RKO (cell line): ENCODE measurements around the gene ZCWPW1.
A peak's percentile ranks its signal among the peaks of the same experiment; 100 is the strongest.
"Not testable (repeated sequence)": the region's sequence is repeated elsewhere in the genome, so short reads cannot be mapped to it uniquely, and the experiment has no call there.

ENCODE experiments used
- DNase-seq: peaks from one replicate; pipeline ENCODE4 v3.0.0-alpha.2; 2016; ENCODE audit warnings: low spot score

The ZCWPW1 gene

DNA sequence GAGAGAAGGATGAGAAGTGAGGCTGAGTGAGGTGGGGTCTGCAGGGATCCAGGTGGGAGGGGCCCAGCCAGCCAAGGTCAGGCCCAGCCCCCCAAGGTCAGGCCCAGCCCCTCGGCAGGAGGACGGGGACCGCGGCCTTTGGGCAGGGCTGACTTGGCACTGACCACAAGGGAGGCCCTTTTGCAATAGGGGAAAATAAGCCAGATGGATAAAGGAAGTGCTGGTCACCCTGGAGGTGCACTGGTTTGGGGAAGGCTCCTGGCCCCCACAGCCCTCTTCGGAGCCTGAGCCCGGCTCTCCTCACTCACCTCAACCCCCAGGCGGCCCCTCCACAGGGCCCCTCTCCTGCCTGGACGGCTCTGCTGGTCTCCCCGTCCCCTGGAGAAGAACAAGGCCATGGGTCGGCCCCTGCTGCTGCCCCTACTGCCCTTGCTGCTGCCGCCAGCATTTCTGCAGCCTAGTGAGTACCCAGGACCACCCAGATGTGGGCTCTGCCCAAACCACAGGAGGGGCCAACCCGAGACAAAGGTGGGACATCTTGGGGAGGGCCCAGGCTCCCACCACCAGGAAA, 55.2 kb downstream of the ZCWPW1 start, which contains the start of gene PILRA:
Gene PILRA (plus strand): TSS at position 227 of the 571 bp plus-strand sequence. CDS start 170 bp downstream, at position 397.
- DNase-seq, result no peak

GRCh38 chr7:100372694-100373093, 55.8 kb downstream of the ZCWPW1 start:
- no peak for DNase-seq

DNA sequence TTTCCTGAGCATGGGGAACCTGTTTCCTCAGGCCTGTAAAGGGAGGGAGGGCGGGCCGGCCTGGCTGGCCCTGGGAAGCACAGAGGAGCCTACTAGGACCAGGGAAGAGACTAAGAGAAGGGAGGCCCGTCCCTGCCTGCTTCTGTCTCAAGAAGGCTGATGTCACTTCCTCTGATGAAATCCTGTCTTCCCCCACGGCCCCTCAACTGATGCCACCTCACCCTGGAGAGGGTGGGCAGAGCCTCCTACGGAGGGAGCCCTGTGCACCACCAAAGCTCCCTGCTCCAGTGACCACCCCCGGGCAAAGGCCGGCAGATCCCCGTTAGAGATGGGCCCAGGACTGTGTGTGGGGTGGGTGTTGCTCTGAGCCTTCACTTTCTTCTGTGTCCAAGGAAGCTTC, 56.2 kb downstream of the ZCWPW1 start:
- DNase-seq, result peak; percentile 48

GRCh38 chr7:100371561-100372171, 56.8 kb downstream of the ZCWPW1 start:
- no peak for DNase-seq

GRCh38 chr7:100370746-100371145, 57.8 kb downstream of the ZCWPW1 start:
- DNase-seq, result no peak

- DNase-seq, result no peak
These were observed 58.2 kb downstream of the ZCWPW1 start for GRCh38 chr7:100370303-100370702.

DNA sequence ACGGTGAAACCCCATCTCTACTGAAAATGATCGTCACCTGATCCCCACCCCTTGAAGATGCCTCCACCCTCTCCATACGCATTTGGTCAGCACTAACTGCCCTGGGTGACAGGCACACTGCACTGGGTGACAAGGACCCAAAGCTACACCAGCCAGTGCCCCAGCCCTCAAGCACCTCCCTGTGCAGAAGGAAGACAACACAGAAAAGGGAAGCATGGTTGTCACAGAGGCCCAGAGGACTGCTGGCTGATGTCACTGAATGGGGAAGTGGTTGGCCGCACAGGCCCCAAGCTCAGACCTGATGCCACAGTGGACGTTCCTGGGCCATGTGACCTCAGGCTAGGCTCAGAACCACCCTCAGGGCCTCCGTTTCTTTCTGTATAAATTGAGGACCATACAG, 59.4 kb downstream of the ZCWPW1 start:
- DNase-seq, result no peak

DNA sequence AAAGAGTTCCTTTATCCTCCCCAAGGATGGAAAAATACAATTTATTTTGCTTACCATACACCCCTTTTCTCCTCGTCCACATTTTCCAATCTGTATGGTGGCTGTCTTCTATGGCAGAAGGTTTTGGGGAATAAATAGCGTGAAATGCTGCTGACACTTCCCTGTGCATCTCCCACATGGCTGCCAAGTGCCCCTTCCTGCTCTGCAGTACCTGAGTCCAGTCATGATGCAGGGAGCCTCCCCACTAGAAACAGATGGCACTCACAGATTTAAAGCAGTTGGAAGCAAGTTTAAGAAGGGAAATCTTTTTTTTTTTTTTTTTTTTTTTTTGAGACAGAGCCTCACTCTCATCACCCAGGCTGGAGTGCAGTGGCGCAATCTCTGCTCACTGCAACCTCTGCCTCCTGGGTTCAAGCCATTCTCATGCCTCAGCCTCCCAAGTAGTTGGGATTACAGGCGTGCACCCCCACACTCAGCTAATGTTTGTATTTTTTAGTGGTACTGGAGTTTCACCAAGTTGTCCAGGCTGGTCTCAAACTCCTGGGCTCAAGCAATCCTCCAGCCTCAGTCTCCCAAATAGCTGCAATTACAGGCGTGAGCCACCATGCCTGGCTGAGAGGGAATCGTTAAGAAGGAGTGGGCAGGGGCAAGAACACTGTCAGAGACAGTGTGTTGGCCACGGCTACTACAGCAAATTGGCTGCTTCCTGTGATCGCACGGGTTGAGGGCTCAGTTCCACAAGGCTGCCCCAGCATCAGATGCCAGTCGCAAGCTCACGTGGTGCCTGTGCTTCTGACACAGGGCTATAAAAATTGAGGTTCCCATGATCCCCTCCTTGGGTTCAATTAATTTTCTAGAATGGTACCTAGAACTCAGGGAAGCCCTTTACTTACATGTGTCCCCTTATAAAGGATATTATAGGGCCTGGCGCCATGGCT, 60.6 kb downstream of the ZCWPW1 start:
- no peak for DNase-seq

DNA sequence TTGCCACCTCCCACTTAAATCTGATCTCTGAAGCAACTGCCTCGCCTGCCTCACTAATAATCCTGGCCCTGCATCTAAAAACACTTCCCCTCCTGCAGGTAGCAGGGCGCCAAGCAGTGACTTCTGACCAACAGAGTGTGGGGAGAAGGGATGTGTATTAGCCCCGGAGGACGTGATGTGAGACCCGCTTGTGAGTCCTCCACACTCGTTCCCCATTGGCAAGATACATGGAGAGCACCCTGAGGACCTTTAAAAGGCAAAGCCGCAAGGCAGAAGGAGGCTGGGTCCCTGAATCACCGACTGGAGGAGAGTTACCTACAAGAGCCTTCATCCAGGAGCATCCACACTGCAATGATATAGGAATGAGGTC, 61.3 kb downstream of the ZCWPW1 start:
- DNase-seq, result no peak

DNA sequence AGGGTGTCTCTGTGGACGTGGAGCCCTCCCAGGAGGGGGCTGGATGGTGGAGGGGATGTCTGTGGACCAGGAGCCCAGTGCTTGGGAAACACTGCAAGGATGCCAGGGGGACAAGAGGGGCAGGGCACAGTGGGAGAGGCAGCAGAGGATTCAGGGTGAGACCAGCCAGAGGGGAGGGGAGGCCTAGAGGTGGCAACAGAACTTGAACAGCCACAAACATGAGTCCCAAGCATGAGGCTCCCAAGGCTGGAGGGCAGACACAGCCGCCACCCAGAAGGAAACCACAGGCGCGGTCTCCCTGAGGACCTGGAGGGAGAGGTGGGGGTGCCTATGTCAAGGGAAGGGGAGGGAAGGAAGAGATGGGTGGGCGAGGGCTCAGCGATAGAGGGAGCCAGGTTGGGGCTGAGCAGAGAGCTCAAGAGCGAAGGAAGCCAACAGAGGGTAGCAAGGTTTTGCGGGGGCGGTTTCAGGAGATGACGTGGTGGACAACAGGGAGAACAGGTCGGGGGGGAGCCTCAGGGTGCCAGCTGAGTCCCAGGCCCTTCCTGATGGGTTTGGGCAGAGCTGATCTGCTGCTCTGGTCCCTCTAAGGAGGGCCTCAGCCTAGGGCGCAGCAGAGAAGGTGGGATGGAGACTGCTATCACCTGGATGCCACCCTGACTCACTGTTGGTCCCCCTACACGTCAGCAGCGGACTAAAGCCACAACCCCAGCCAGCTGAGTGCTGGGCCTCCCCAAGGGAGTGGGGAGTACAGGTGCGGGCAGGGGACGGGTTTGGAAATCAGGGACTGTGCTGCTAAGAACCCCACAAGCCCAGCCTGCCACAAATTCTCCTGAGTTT, 61.9 kb downstream of the ZCWPW1 start:
- no peak for DNase-seq

DNA sequence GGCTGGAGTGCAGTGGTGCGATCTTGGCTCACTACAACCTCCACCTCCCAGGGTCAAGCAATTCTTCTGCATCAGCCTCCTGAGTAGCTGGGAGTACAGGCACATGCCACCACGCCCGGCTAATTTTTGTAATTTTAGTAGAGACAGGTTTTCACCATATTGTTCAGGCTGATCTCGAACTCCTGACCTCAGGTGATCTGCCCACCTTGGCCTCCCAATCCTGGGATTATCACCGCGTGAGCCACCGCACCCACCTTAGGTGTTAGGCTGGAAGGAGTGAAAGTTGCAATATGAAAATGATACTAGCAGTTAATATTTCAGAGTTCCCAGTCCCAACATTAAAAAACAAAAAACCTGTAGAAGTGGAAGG, 62.5 kb downstream of the ZCWPW1 start:
- not testable (repeated sequence) for DNase-seq

- no peak for DNase-seq
These were observed 64.0 kb downstream of the ZCWPW1 start for GRCh38 chr7:100364480-100364879.

- DNase-seq, result not testable (repeated sequence)
These were observed 64.7 kb downstream of the ZCWPW1 start for GRCh38 chr7:100363797-100364196.

GRCh38 chr7:100363098-100363497, 65.4 kb downstream of the ZCWPW1 start:
- DNase-seq, result no peak

GRCh38 chr7:100360135-100360854, 68.2 kb downstream of the ZCWPW1 start:
- no peak for DNase-seq

GRCh38 chr7:100358857-100359212, 69.7 kb downstream of the ZCWPW1 start:
- no peak for DNase-seq

- no peak for DNase-seq
These were observed 70.3 kb downstream of the ZCWPW1 start, which contains the start of gene PILRB for GRCh38 chr7:100358027-100358856. Gene PILRB (plus strand): TSS chr7:100358117. CDS start chr7:100358303, 186 bp downstream.

DNA sequence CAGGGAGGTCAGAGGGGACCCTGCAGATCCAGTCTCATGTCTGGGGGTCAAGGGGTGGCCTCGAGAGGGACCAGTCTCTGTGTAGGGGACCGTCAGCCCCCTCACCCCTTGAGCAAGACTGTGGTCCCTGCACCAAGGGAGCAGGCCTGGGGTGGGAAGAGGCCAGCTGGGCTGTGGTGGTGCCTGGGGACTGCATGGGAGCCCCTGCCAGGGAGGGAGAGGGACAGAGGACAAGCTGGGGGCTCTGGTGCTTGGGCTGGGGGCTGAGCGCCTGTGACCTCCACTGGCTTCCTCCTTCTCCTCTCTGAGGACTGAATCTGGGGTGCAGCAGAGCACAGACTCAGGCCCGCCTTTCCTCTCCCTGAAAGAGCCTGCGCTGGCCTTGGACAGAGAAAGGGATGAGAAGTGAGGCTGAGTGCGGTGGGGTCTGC, 71.4 kb downstream of the ZCWPW1 start:
- DNase-seq, result no peak

DNA sequence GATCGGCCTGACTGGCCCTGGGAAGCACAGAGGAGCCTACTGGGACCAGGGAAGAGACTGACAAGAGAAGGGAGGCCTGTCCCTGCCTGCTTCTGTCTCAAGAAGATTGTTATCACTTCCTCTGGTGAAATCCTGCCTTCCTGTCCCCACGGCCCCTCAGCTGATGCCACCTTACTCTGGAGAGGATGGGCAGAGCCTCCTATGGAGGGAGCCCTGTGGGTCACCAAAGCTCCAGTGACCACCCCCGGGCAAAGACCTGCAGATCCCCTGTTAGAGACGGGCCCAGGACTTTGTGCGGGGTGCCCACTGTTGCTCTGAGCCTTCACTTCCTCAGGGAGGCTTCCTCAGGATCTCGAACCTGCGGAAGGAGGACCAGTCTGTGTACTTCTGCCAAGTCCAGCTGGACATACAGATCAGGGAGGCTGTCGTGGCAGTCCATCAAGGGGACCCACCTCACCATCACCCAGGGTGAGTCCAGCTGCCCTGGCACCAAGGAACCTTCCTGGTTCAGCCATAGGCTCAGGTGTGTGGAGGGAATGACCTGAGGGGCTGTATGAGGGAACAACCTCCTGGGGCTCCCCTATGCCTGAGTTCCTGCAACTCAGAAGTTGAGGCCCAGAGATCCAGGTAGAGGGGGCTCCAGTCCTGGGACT, 72.0 kb downstream of the ZCWPW1 start:
- no peak for DNase-seq
